Right lobe of liver (tissue), 4 donors: ENCODE measurements around the gene PDE9A.

ENCODE experiments used
- POLR2A ChIP-seq: fragments of 450-650 bp; IDR thresholded peaks from one replicate; pipeline ENCODE4 v1.6.1; 2017; ENCODE audit warnings: antibody characterized with exemption, mild to moderate bottlenecking
- TF ChIP-seq, protein P1 (sequence below), 4 donors: fragments of 200-600 bp in 3 of 4; fragments of 450-650 bp in 1 of 4; IDR thresholded peaks; one replicate each; pipeline versions ENCODE4 v1.5.1 to v1.8.0; 2016 to 2022; ENCODE audit warnings: antibody characterized with exemption in 4 of 4, mild to moderate bottlenecking in 2 of 4
- donor health status: DM: no; HTN: no; CAD: no.
- donor health status: DM: no; HTN: no; CAD: no.
- donor health status: DM: no; HTN: yes; CAD: no.

DNA sequence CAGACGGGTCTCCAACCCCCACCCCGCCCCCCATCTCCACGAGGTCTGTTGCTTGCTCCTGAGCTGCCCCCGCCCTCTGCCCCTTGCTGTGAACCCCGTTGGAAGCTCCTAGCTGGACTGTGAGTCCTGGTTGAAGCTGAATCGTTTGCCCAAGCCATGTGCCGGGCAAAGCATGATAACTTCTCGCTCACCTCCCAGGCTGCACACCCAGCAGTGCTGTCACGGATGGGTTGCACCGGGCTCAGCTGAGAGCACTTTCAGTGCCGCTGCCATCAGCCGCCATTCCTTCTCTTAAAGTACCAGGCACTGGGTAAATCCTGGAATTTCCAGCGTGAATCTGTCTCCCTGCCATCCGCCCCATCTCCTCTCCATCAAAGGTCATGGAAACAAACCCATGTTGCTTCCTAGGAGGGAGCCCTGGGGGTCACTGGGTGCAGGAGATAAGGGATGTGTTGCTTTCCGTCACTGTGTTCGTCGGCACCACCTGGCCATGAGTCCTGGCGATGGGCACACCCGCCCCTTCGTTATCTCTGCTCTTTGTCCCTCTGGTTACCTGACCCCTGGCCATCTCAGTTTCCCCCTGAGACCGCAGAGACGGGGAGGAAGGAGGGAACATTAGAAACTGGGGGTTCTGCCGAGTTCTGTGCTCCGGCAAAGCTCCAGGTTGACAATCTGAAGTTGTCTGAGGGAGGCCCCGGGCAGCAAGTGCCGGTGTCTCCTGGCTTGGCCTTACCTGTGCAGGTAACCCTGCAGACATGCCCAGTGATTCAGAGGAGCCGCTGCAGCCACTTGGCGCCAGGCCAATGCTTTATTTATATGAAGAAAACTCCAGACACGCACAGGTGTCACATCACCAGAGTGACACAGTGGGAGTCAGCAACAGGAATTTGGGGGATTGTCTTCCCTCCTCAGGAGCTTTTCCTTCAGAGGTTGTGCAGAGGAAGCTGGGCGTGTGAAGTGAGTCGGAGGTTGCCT, 2.7 kb downstream of the PDE9A start:
- TF ChIP-seq, protein P1, sequence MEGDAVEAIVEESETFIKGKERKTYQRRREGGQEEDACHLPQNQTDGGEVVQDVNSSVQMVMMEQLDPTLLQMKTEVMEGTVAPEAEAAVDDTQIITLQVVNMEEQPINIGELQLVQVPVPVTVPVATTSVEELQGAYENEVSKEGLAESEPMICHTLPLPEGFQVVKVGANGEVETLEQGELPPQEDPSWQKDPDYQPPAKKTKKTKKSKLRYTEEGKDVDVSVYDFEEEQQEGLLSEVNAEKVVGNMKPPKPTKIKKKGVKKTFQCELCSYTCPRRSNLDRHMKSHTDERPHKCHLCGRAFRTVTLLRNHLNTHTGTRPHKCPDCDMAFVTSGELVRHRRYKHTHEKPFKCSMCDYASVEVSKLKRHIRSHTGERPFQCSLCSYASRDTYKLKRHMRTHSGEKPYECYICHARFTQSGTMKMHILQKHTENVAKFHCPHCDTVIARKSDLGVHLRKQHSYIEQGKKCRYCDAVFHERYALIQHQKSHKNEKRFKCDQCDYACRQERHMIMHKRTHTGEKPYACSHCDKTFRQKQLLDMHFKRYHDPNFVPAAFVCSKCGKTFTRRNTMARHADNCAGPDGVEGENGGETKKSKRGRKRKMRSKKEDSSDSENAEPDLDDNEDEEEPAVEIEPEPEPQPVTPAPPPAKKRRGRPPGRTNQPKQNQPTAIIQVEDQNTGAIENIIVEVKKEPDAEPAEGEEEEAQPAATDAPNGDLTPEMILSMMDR (IDR thresholded peaks at IDR 0.05), result no peak
- no peak for TF ChIP-seq POLR2A
